Keratinocyte (primary cell): ENCODE measurements around the gene SSBP4.

Experiments used
- EZH2 ChIP-seq: IDR thresholded peaks from one replicate; pipeline ENCODE4 v1.6.1; 2012; ENCODE audit warnings: inconsistent platforms, mild to moderate bottlenecking, low read length, moderate library complexity
- TF ChIP-seq, protein P1 (sequence below), 3 experiments: IDR thresholded peaks in 1 of 3; conservative IDR thresholded peaks in 1 of 3; optimal IDR thresholded peaks in 1 of 3; 2 replicates in 2 of 3; 3 replicates in 1 of 3; pipeline versions ENCODE3 to v1.5.1; 2011; ENCODE audit warnings: low read length in 3 of 3, mild to moderate bottlenecking in 3 of 3, moderate library complexity in 2 of 3, control low read depth in 1 of 3, inconsistent platforms in 1 of 3; ENCODE audit not compliant: insufficient read depth in 2 of 3; ENCODE audit errors: extremely low read depth in 1 of 3

DNA sequence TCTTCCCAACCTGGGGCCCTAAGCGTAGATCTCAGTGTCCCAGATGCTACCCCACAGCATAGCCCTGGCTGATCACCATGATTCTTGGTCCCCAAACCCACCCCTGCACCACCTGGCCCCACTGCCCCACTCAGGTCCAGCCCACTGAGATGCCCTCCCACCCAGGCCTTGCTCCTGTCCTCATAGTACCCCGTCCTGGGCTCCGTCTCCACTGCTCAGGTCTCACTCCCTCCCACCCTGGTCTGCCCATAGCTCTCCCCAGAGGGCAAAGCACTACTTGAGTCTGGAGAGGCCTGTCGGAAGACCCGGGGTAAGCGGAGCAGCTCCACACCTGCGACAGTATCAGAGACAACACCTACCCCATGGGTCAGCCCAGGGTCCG, 54.5 kb downstream of the SSBP4 start:
- TF ChIP-seq, protein P1, sequence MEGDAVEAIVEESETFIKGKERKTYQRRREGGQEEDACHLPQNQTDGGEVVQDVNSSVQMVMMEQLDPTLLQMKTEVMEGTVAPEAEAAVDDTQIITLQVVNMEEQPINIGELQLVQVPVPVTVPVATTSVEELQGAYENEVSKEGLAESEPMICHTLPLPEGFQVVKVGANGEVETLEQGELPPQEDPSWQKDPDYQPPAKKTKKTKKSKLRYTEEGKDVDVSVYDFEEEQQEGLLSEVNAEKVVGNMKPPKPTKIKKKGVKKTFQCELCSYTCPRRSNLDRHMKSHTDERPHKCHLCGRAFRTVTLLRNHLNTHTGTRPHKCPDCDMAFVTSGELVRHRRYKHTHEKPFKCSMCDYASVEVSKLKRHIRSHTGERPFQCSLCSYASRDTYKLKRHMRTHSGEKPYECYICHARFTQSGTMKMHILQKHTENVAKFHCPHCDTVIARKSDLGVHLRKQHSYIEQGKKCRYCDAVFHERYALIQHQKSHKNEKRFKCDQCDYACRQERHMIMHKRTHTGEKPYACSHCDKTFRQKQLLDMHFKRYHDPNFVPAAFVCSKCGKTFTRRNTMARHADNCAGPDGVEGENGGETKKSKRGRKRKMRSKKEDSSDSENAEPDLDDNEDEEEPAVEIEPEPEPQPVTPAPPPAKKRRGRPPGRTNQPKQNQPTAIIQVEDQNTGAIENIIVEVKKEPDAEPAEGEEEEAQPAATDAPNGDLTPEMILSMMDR (optimal IDR thresholded peaks at IDR 0.05 in 1 of 3, IDR thresholded peaks at IDR 0.05 in 1 of 3, conservative IDR thresholded peaks at IDR 0.05 in 1 of 3; ENCODE audit: extremely low read depth in 1 of 3, insufficient read depth in 2 of 3, low read length in 3 of 3) = no peak
- TF ChIP-seq EZH2 = no peak
